Stimulated activated CD4-positive, alpha-beta T cell treated with anti-CD3 and anti-CD28 coated beads, Interleukin-1b, Interleukin-23, amount 100 ng/mL, for 1 hour (primary cell): Measurements from ENCODE around the gene ARHGAP9.
A peak's percentile ranks its signal among the peaks of the same experiment; 100 is the strongest.
"Not testable (repeated sequence)": the region's sequence is repeated elsewhere in the genome, so short reads cannot be mapped to it uniquely, and the experiment has no call there.

ENCODE experiments used
- DNase-seq, 2 donors: peaks; one replicate each; pipeline ENCODE4 v3.0.0-alpha.2; 2020; ENCODE audit warnings: low read depth in 2 of 2

Gene ARHGAP9

GRCh38 chr12:57434517-57435223 lies 45.0 kb downstream of the ARHGAP9 start, which contains the start of gene INHBC:
TSS of gene INHBC (plus strand) at chr12:57434784. CDS start at chr12:57434887, 103 bp downstream.
- DNase-seq, result no peak

GRCh38 chr12:57433370-57433769 lies 46.3 kb downstream of the ARHGAP9 start:
- DNase-seq, result no peak

GRCh38 chr12:57431654-57432188 lies 47.9 kb downstream of the ARHGAP9 start:
- DNase-seq, result no peak

GRCh38 chr12:57430931-57431566 lies 48.6 kb downstream of the ARHGAP9 start, which contains the start of gene R3HDM2:
TSS of gene R3HDM2 (minus strand) at chr12:57431043. CDS start at chr12:57310428, 120,615 bp downstream.
- peak; percentile 89 for DNase-seq

GRCh38 chr12:57430112-57430930 lies 49.3 kb downstream of the ARHGAP9 start:
- DNase-seq, result peak in 1 of 2 donors; percentile 20

- DNase-seq, result no peak
Observed at GRCh38 chr12:57429473-57430111, 50.1 kb downstream of the ARHGAP9 start.

GRCh38 chr12:57428965-57429364 lies 50.7 kb downstream of the ARHGAP9 start:
- no peak for DNase-seq

GRCh38 chr12:57426948-57427347 lies 52.7 kb downstream of the ARHGAP9 start:
- DNase-seq, result not testable (repeated sequence)
